Measurements from ENCODE around the gene B9D2. TPM values are rescaled to one million over a fixed set of nuclear protein-coding genes. Genes with fewer than 3 reads are reported as not detected.
A peak's percentile ranks its signal among the peaks of the same experiment; 100 is the strongest.
"Not testable (repeated sequence)": the region's sequence is repeated elsewhere in the genome, so short reads cannot be mapped to it uniquely, and the experiment has no call there.

Gene B9D2
- total RNA-seq, 2 experiments from 2014 or later, result 21.1 to 26.8 TPM

- H3K27ac ChIP-seq (ENCODE audit: low read depth in 1 of 2, low read length in 2 of 2), result peak overlapping the region; percentile 82 to 94
- intact Hi-C loops (cut with DNase I, micrococcal nuclease), result loop anchor here (1.0 to 10.0 kb wide), 10 partner anchors 23 to 1387 kb away; partner anchors contain the start of genes BCKDHA (in 1 of the 2), ERICH4 (in 1 of the 2) and EXOSC5 (in 1 of the 2)
- peaks cover 67% of the 10 kb centered on the region for H3K4me1 Mint-ChIP-seq (ENCODE audit: low read depth)
- peak overlapping the region; percentile 99 for H3K4me3 ChIP-seq (ENCODE audit: low read length)
- no peaks in the 10 kb centered on the region for H3K9me3 ChIP-seq (ENCODE audit: control insufficient read depth in 1 of 2, insufficient read depth in 1 of 2, low read length in 2 of 2)
- no peaks in the 10 kb centered on the region for H3K27me3 Mint-ChIP-seq
- ChIA-PET CTCF (interaction anchor here (0.5 to 4.2 kb wide), 10 partner anchors 9 to 423 kb away, joined by 3 to 30 read pairs (median 8); partner anchors contain the start of genes B9D2 and HNRNPUL1), POLR2A (interaction anchor here (0.5 to 9.7 kb wide), 24 partner anchors 10 to 742 kb away, joined by 3 to 148 read pairs (median 4); partner anchors contain the start of genes B9D2, DMAC2 and HNRNPUL1)
- no peak for TF ChIP-seq CTCF (IDR thresholded peaks at IDR 0.05)
- H3K4me3 Mint-ChIP-seq, result peak overlapping the region; percentile 94
- ATAC-seq (ENCODE audit: poor library complexity) (peak; percentile 59), DNase-seq (peak; percentile 62 to 94 (median 79))
- H3K9me3 Mint-ChIP-seq, result no peaks in the 10 kb centered on the region
- peaks cover 61% of the 10 kb centered on the region for H3K36me3 Mint-ChIP-seq (ENCODE audit: low read depth)
- H3K27ac Mint-ChIP-seq, result peak overlapping the region; percentile 91
- peaks cover 15% of the 10 kb centered on the region for H3K36me3 ChIP-seq (ENCODE audit: insufficient read depth, low read length)
- H3K27me3 ChIP-seq (ENCODE audit: control insufficient read depth in 1 of 2, insufficient read depth in 2 of 2, low read length in 2 of 2), result no peaks in the 10 kb centered on the region
- H3K4me1 ChIP-seq (ENCODE audit: insufficient read depth, low read length), result peaks cover 68% of the 10 kb centered on the region
Measured at GRCh38 chr19:41351339-41352245, 12.4 kb downstream of the B9D2 start.

GRCh38 chr19:41350735-41351338, 13.1 kb downstream of the B9D2 start:
- no peaks in the 10 kb centered on the region for H3K9me3 Mint-ChIP-seq
- no peak for TF ChIP-seq CTCF (IDR thresholded peaks at IDR 0.05)
- DNase-seq (peak in 2 of 14 experiments; percentile 11 to 44), ATAC-seq (ENCODE audit: poor library complexity) (peak; percentile 18)
- CTCF ChIA-PET, result interaction anchor here (0.5 to 4.2 kb wide), 8 partner anchors 9 to 424 kb away, joined by 3 to 30 read pairs (median 8); partner anchors contain the start of gene HNRNPUL1
- H3K27ac Mint-ChIP-seq, result peak overlapping the region; percentile 91
- POLR2A ChIA-PET, result interaction anchor here (0.6 to 9.7 kb wide), 15 partner anchors 9 to 741 kb away, joined by 3 to 148 read pairs (median 5); partner anchors contain the start of genes B9D2 and HNRNPUL1
- Histone ChIP-seq H3K27me3 (ENCODE audit: control insufficient read depth in 1 of 2, insufficient read depth in 2 of 2, low read length in 2 of 2) (no peaks in the 10 kb centered on the region), H3K36me3 (ENCODE audit: insufficient read depth, low read length) (peaks cover 22% of the 10 kb centered on the region), H3K9me3 (ENCODE audit: control insufficient read depth in 1 of 2, insufficient read depth in 1 of 2, low read length in 2 of 2) (no peaks in the 10 kb centered on the region), H3K27ac (ENCODE audit: low read depth in 1 of 2, low read length in 2 of 2) (peak overlapping the region; percentile 66 to 94), H3K4me1 (ENCODE audit: insufficient read depth, low read length) (peaks cover 67% of the 10 kb centered on the region), H3K4me3 (ENCODE audit: low read length) (peak overlapping the region; percentile 99)
- H3K4me1 Mint-ChIP-seq (ENCODE audit: low read depth), result peaks cover 64% of the 10 kb centered on the region
- intact Hi-C loops (cut with DNase I, micrococcal nuclease), result loop anchor here (1.0 to 10.0 kb wide), 7 partner anchors 24 to 1386 kb away; partner anchors contain the start of gene ERICH4 (in 1 of the 2)
- H3K27me3 Mint-ChIP-seq, result no peaks in the 10 kb centered on the region
- H3K4me3 Mint-ChIP-seq, result peak overlapping the region; percentile 94
- peaks cover 68% of the 10 kb centered on the region for H3K36me3 Mint-ChIP-seq (ENCODE audit: low read depth)

- CTCF ChIA-PET, result not testable (repeated sequence)
Measured at GRCh38 chr19:41346916-41347315, 17.0 kb downstream of the B9D2 start.

More at GRCh38 chr19:41346916-41347315, 17.0 kb downstream of the B9D2 start:
- POLR2A ChIA-PET, result interaction anchor here (1.0 to 9.7 kb wide), 3 partner anchors 17 to 84 kb away, joined by 3 to 106 read pairs (median 3); partner anchors contain the start of gene B9D2
- H3K27me3 ChIP-seq (ENCODE audit: control insufficient read depth in 1 of 2, insufficient read depth in 2 of 2, low read length in 2 of 2); ATAC-seq (ENCODE audit: poor library complexity); DNase-seq; H3K9me3 Mint-ChIP-seq; H3K9me3 ChIP-seq (ENCODE audit: control insufficient read depth in 1 of 2, insufficient read depth in 1 of 2, low read length in 2 of 2); intact Hi-C loops (cut with DNase I, micrococcal nuclease); H3K27me3 Mint-ChIP-seq; H3K27ac ChIP-seq (ENCODE audit: low read depth in 1 of 2, low read length in 2 of 2); H3K4me3 ChIP-seq (ENCODE audit: low read length): not testable (repeated sequence)
- H3K36me3 ChIP-seq (ENCODE audit: insufficient read depth, low read length), result peaks cover 52% of the 10 kb centered on the region
- Mint-ChIP-seq H3K4me3 (peak overlapping the region; percentile 48), H3K27ac (peak overlapping the region; percentile 38), H3K36me3 (ENCODE audit: low read depth) (peaks cover 85% of the 10 kb centered on the region), H3K4me1 (ENCODE audit: low read depth) (peaks cover 67% of the 10 kb centered on the region)
- peaks cover 84% of the 10 kb centered on the region for H3K4me1 ChIP-seq (ENCODE audit: insufficient read depth, low read length)
